ENCODE results near the gene IER5. TPM values are rescaled to one million over a fixed set of nuclear protein-coding genes. Genes with fewer than 3 reads are reported as not detected.

Gene IER5
- total RNA-seq, 4 donors from 2014 or later, result 4.9 to 9.9 (median 6.4) TPM

DNA sequence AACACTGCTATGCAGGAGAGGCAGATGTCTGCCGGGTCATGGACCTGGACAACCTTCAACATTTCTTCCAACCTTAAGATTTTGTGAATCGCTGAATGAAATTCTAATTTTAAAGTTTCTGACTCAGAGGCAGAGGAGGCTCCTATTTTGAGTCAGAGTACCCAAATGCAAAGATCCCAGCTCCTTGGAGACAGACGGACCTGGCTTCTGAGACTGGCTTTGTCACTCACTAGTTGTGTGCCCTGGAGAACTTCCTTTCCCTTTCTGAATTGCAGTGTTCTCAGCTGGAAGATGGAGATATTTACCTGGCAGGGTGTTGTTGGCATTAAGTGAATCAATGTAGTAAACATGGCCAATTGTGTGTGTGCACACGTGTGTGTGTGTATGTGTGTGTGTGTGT lies 51.9 kb downstream of the IER5 start:
- TF ChIP-seq, protein P1, sequence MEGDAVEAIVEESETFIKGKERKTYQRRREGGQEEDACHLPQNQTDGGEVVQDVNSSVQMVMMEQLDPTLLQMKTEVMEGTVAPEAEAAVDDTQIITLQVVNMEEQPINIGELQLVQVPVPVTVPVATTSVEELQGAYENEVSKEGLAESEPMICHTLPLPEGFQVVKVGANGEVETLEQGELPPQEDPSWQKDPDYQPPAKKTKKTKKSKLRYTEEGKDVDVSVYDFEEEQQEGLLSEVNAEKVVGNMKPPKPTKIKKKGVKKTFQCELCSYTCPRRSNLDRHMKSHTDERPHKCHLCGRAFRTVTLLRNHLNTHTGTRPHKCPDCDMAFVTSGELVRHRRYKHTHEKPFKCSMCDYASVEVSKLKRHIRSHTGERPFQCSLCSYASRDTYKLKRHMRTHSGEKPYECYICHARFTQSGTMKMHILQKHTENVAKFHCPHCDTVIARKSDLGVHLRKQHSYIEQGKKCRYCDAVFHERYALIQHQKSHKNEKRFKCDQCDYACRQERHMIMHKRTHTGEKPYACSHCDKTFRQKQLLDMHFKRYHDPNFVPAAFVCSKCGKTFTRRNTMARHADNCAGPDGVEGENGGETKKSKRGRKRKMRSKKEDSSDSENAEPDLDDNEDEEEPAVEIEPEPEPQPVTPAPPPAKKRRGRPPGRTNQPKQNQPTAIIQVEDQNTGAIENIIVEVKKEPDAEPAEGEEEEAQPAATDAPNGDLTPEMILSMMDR (IDR thresholded peaks at IDR 0.05; ENCODE audit: low read depth), result no peak

GRCh38 chr1:181140891-181141290 lies 52.4 kb downstream of the IER5 start:
- TF ChIP-seq, protein P1 (IDR thresholded peaks at IDR 0.05; ENCODE audit: low read depth), result no peak

DNA sequence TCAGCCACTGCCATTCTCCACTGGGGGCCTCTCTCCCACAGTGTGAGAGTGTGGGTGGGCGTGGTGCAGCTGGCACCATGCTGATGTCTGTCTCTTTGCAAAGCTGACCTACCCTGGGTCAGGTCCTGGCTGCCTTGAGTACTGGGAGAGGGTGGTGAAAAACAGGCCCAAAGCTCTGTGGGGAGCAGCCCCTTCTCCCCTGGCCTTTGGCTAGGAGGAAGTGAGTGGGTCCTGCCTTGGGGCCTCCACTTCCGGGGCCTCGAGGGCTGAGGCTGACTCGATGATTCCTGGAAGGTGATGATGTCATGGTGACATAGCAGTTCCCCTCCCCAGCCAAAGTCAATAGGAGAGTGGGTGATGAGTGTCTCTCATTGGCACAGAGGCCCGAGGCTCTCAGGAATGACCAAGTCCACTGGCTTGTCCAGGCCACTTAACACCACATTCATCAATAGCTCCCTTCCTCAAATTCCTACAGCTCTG lies 53.0 kb downstream of the IER5 start:
- TF ChIP-seq, protein P1 (IDR thresholded peaks at IDR 0.05; ENCODE audit: low read depth), result no peak

Other genes starting within 250 kb of the IER5 start
- 10 to 100 TPM in 2 of 4 donors, 1 to 10 TPM in 2; 6.3 to 13.9 (median 10.1) TPM for gene KIAA1614, start 175.8 kb upstream of the IER5 start, total RNA-seq
- 10 to 100 TPM; 18.4 to 33.8 (median 21.5) TPM for gene STX6, start 65.8 kb upstream of the IER5 start, total RNA-seq
- gene MR1, start 54.7 kb upstream of the IER5 start, total RNA-seq, result 10 to 100 TPM; 11.9 to 39.3 (median 15.2) TPM